Activated CD4-positive, alpha-beta T cell treated with anti-CD3 and anti-CD28 coated beads for 36 hours (primary cell): ENCODE results near the gene RIOK1. TPM values are rescaled to one million over a fixed set of nuclear protein-coding genes. Genes with fewer than 3 reads are reported as not detected.

ENCODE experiments used
- ATAC-seq: fragments of 200-7000 bp; cut with Tn5 transposase; one replicate; pipeline ENCODE4 v1.10.0; 2021; ENCODE audit warnings: mild to moderate bottlenecking, moderate library complexity
- CTCF ChIA-PET: fragments of 350-600 bp; sonication (Branson Sonifier 250); formaldehyde crosslinking; loops from one replicate; lab custom pipeline; 2021; ENCODE audit warnings: antibody characterized with exemption; lab: Charles Lee
- POLR2A ChIA-PET: fragments of 350-600 bp; sonication (Branson Sonifier 250); formaldehyde crosslinking; loops from one replicate; lab custom pipeline; 2021; ENCODE audit warnings: antibody characterized with exemption, inconsistent platforms; lab: Charles Lee
- DNase-seq: peaks from one replicate; pipeline ENCODE4 v3.0.0-alpha.2; 2020
- H3K27ac Mint-ChIP-seq: one replicate; pipeline ENCODE4 v1.8.0; 2021; ENCODE audit warnings: mixed read lengths
- H3K27me3 Mint-ChIP-seq: one replicate; pipeline ENCODE4 v1.8.0; 2021; ENCODE audit warnings: mixed read lengths
- H3K36me3 Mint-ChIP-seq: one replicate; pipeline ENCODE4 v1.8.0; 2021; ENCODE audit warnings: low read depth, mixed read lengths
- H3K4me1 Mint-ChIP-seq: one replicate; pipeline ENCODE4 v1.8.0; 2021; ENCODE audit warnings: mixed read lengths
- H3K4me3 Mint-ChIP-seq: one replicate; pipeline ENCODE4 v1.8.0; 2021; ENCODE audit warnings: mild to moderate bottlenecking, moderate library complexity, mixed read lengths
- H3K9me3 Mint-ChIP-seq: one replicate; pipeline ENCODE4 v1.8.0; 2021; ENCODE audit warnings: low read depth, mixed read lengths
- intact Hi-C, 2 experiments: fragments of 100-400 bp; cut with DNase I in 1 of 2; cut with micrococcal nuclease in 1 of 2; formaldehyde crosslinking; loops; one replicate each; pipeline versions ENCODE4 v1.14.2 to v1.15.1; 2022 to 2024; cut with DNase I, micrococcal nuclease
- total RNA-seq, 2 experiments: library from RNA; stranded (reverse); gene quantifications; one replicate each; pipeline ENCODE4 v1.2.3, GENCODE V29; 2021

RIOK1 gene
- total RNA-seq, 2 experiments from 2014 or later, result 37.3 to 39.6 TPM

GRCh38 chr6:7461416-7461815, 71.8 kb downstream of the RIOK1 start:
- H3K36me3 Mint-ChIP-seq, result no peaks in the 10 kb centered on the region
- no peak for DNase-seq
- CTCF ChIA-PET, result no interaction called here
- H3K4me3 Mint-ChIP-seq, result no peak overlapping the region
- H3K4me1 Mint-ChIP-seq, result no peaks in the 10 kb centered on the region
- POLR2A ChIA-PET, result no interaction called here
- H3K9me3 Mint-ChIP-seq, result no peaks in the 10 kb centered on the region
- intact Hi-C loops, result no loop called here
- H3K27me3 Mint-ChIP-seq, result peaks cover 2% of the 10 kb centered on the region
- ATAC-seq, result no peak
- H3K27ac Mint-ChIP-seq, result no peak overlapping the region

GRCh38 chr6:7463785-7464184, 74.2 kb downstream of the RIOK1 start:
- POLR2A ChIA-PET, result no interaction called here
- no peak for DNase-seq
- peaks cover 2% of the 10 kb centered on the region for H3K27me3 Mint-ChIP-seq

GRCh38 chr6:7467007-7467897, 77.6 kb downstream of the RIOK1 start:
- Mint-ChIP-seq H3K27me3 (peaks cover 4% of the 10 kb centered on the region), H3K27ac (no peak overlapping the region), H3K4me1 (no peaks in the 10 kb centered on the region), H3K9me3 (no peaks in the 10 kb centered on the region), H3K36me3 (no peaks in the 10 kb centered on the region), H3K4me3 (no peak overlapping the region)
- DNase-seq (no peak), ATAC-seq (no peak)
- POLR2A ChIA-PET, result no interaction called here
- intact Hi-C loops, result no loop called here
- CTCF ChIA-PET, result interaction anchor here (0.7 kb wide), 1 partner anchor 13 kb away, joined by 3 read pairs; no protein-coding TSS in a partner anchor

More at GRCh38 chr6:7463785-7464184, 74.2 kb downstream of the RIOK1 start:
- CTCF ChIA-PET, result no interaction called here
- ATAC-seq, result no peak
- H3K4me3 Mint-ChIP-seq, result no peak overlapping the region
- no peaks in the 10 kb centered on the region for H3K36me3 Mint-ChIP-seq
- no peaks in the 10 kb centered on the region for H3K9me3 Mint-ChIP-seq
- intact Hi-C loops, result no loop called here
- no peak overlapping the region for H3K27ac Mint-ChIP-seq
- H3K4me1 Mint-ChIP-seq, result no peaks in the 10 kb centered on the region

Other genes starting within 250 kb of the RIOK1 start
- gene SSR1, start 76.6 kb upstream of the RIOK1 start, total RNA-seq, result 100 to 1,000 TPM; 129 to 165 TPM
- under 1 TPM; 0.07 to 0.09 TPM for gene CAGE1, start 66 bp upstream of the RIOK1 start, total RNA-seq
- under 1 TPM; 0.05 to 0.09 TPM for gene DSP, start 151.9 kb downstream of the RIOK1 start, total RNA-seq
- gene SNRNP48, start 200.4 kb downstream of the RIOK1 start, total RNA-seq, result 10 to 100 TPM; 19.4 to 20.9 TPM